Measurements from ENCODE around the gene FAM210B.

The FAM210B gene

GRCh38 chr20:56372850-56373249 is 14.1 kb downstream of the FAM210B start:
- no peak for TF ChIP-seq GABPA (IDR thresholded peaks at IDR 0.05; ENCODE audit: low read depth)
- no peak for TF ChIP-seq CTCF (IDR thresholded peaks at IDR 0.05; ENCODE audit: insufficient read depth, low read length)
- no peak for TF ChIP-seq SPI1 (IDR thresholded peaks at IDR 0.05; ENCODE audit: borderline replicate concordance, low read depth)
- TF ChIP-seq POLR2AphosphoS5 (IDR thresholded peaks at IDR 0.05; ENCODE audit: low read depth) = no peak
- TF ChIP-seq REST (IDR thresholded peaks at IDR 0.05; ENCODE audit: insufficient replicate concordance, low read depth) = no peak
- Histone ChIP-seq H3K27me3 (ENCODE audit: insufficient read depth, poor library complexity, severe bottlenecking) (no peaks in the 10 kb centered on the region), H3K27ac (replicated peaks) (peak overlapping the region; percentile 61), H3K4me3 (replicated peaks; ENCODE audit: insufficient read depth, low read length) (no peak overlapping the region)
- no peak for DNase-seq (ENCODE audit: low read depth in 1 of 2, low spot score in 1 of 2)

DNA sequence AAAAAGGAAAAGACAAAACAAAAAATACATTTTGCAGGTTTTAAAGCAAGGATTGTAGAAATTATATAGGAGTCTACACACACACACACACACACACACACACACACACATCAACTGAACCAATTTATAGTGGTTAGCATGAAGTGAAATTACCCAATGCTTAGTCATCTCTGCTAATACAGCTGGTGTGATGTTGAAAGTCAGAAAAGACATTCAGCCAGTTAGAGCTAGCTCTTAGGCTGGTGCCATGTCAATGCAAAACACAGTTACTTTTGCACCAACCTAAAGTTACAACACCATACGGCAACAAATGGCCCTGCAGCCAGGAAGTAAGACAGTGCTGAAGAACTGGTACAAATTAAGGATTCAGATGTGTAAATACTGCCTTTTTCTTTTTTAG is 15.2 kb downstream of the FAM210B start:
- peak; percentile 93 to 100 for DNase-seq (ENCODE audit: low read depth in 1 of 2, low spot score in 1 of 2)
- Histone ChIP-seq H3K4me3 (replicated peaks; ENCODE audit: insufficient read depth, low read length) (no peak overlapping the region), H3K27ac (replicated peaks) (peak overlapping the region; percentile 61), H3K27me3 (ENCODE audit: insufficient read depth, poor library complexity, severe bottlenecking) (no peaks in the 10 kb centered on the region)
- peak; percentile 48; the same call in 1 of the 2 replicates for TF ChIP-seq GABPA (IDR thresholded peaks at IDR 0.05; ENCODE audit: low read depth)
- TF ChIP-seq POLR2AphosphoS5 (IDR thresholded peaks at IDR 0.05; ENCODE audit: low read depth) = peak; percentile 82
- TF ChIP-seq REST (IDR thresholded peaks at IDR 0.05; ENCODE audit: insufficient replicate concordance, low read depth) = no peak
- TF ChIP-seq CTCF (IDR thresholded peaks at IDR 0.05; ENCODE audit: insufficient read depth, low read length) = no peak
- peak; percentile 26; the same call in 1 of the 2 replicates for TF ChIP-seq SPI1 (IDR thresholded peaks at IDR 0.05; ENCODE audit: borderline replicate concordance, low read depth)

DNA sequence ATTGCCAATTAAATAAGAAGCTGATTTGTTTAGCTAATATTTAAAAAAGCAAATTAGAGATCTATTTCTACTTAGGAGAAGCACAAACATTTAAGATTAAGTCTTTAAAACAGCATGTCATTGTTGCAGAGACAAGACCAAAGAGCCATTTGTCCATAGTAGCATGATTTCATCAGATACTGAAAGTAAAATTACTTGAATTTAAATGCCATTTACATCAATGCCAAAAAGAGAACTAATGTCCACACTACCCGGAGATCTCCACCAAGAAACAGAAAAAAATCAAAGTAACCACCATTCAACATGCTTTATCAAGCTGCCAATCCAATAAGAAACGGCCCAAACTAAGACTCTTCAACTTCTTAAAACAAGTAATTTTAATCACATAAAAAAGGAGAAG is 17.6 kb downstream of the FAM210B start:
- Histone ChIP-seq H3K4me3 (replicated peaks; ENCODE audit: insufficient read depth, low read length) (no peak overlapping the region), H3K27ac (replicated peaks) (peak overlapping the region; percentile 22), H3K27me3 (ENCODE audit: insufficient read depth, poor library complexity, severe bottlenecking) (no peaks in the 10 kb centered on the region)
- no peak for DNase-seq (ENCODE audit: low read depth in 1 of 2, low spot score in 1 of 2)
- TF ChIP-seq POLR2AphosphoS5 (IDR thresholded peaks at IDR 0.05; ENCODE audit: low read depth) (no peak), CTCF (IDR thresholded peaks at IDR 0.05; ENCODE audit: insufficient read depth, low read length) (no peak), REST (IDR thresholded peaks at IDR 0.05; ENCODE audit: insufficient replicate concordance, low read depth) (no peak), GABPA (IDR thresholded peaks at IDR 0.05; ENCODE audit: low read depth) (no peak), SPI1 (IDR thresholded peaks at IDR 0.05; ENCODE audit: borderline replicate concordance, low read depth) (no peak)
